Endothelial cell of umbilical vein (primary cell): ENCODE results near the gene CDX1. TPM values are rescaled to one million over a fixed set of nuclear protein-coding genes. Genes with fewer than 3 reads are reported as not detected.

ENCODE experiments used
- BruUV-seq: library from RNA; stranded (reverse); fragments of 400-500 nt; replicated peaks from 2 replicates; lab custom pipeline; 2021; lab: Mats Ljungman, UMichigan
- CTCF ChIA-PET: fragments of 300-600, 350-600 bp; sonication (Branson Sonifier 250); formaldehyde crosslinking; loops from one replicate; lab custom pipeline; 2021; ENCODE audit warnings: antibody characterized with exemption, inconsistent platforms; lab: Charles Lee
- POLR2A ChIA-PET: fragments of 300-600, 350-600 bp; sonication (Branson Sonifier 250); formaldehyde crosslinking; loops from one replicate; lab custom pipeline; 2021; ENCODE audit warnings: antibody characterized with exemption, inconsistent platforms; lab: Charles Lee
- DNase-seq: peaks from one replicate; pipeline ENCODE4 v3.0.0-alpha.2; 2011; ENCODE audit warnings: low read depth, low spot score
- FAIRE-seq: peaks from 2 replicates; lab custom pipeline; 2011; peaks lifted over from hg19 to GRCh38; lab: Jason Lieb, UNC
- H2AFZ ChIP-seq: 2 replicates; pipeline ENCODE4 v1.6.0; 2012; ENCODE audit warnings: low read depth, low read length, control low read depth, inconsistent platforms
- H3K27ac ChIP-seq: 2 replicates; pipeline ENCODE4 v1.5.1; 2011; ENCODE audit warnings: low read depth, mild to moderate bottlenecking, control low read depth, low read length, moderate library complexity; ENCODE audit not compliant: insufficient read depth
- H3K27me3 ChIP-seq, 2 experiments: 2 replicates each; pipeline versions ENCODE4 v1.6.0 to v1.6.1; 2011; ENCODE audit warnings: low read length in 2 of 2, mixed read lengths in 1 of 2; ENCODE audit not compliant: control insufficient read depth in 2 of 2, insufficient read depth in 2 of 2
- H3K36me3 ChIP-seq, 2 experiments: 2 replicates in 1 of 2; 3 replicates in 1 of 2; pipeline ENCODE4 v1.5.1; 2011; ENCODE audit warnings: low read length in 2 of 2, mild to moderate bottlenecking in 1 of 2, moderate library complexity in 1 of 2; ENCODE audit not compliant: control insufficient read depth in 2 of 2, insufficient read depth in 2 of 2; ENCODE audit errors: extremely low read depth in 1 of 2
- H3K4me1 ChIP-seq: 3 replicates; pipeline ENCODE4 v1.5.1; 2011; ENCODE audit warnings: mild to moderate bottlenecking, low read length; ENCODE audit not compliant: control insufficient read depth, insufficient read depth; ENCODE audit errors: extremely low read depth
- H3K4me2 ChIP-seq: 2 replicates; pipeline ENCODE4 v1.6.1; 2011; ENCODE audit warnings: low read length, control low read depth, mixed read lengths; ENCODE audit not compliant: insufficient read depth
- H3K4me3 ChIP-seq, 3 experiments: fragments of 200-600 bp in 1 of 3; sonication (generic), shearing (Covaris generic) in 1 of 3; replicated peaks in 1 of 3; 2 replicates each; pipeline ENCODE4 v1.5.1; 2011 to 2016; ENCODE audit warnings: control low read depth in 3 of 3, low read length in 3 of 3, mild to moderate bottlenecking in 2 of 3, inconsistent platforms in 1 of 3, low read depth in 1 of 3, moderate library complexity in 1 of 3; ENCODE audit not compliant: insufficient read depth in 1 of 3
- H3K79me2 ChIP-seq: 2 replicates; pipeline ENCODE4 v1.6.0; 2012; ENCODE audit warnings: low read length, inconsistent platforms; ENCODE audit not compliant: control insufficient read depth, insufficient read depth
- H3K9ac ChIP-seq: replicated peaks from 2 replicates; pipeline ENCODE3; 2011; ENCODE audit warnings: low read length, control low read depth; ENCODE audit not compliant: insufficient read depth; ENCODE audit errors: extremely low read depth
- H3K9me1 ChIP-seq: replicated peaks from 3 replicates; pipeline ENCODE4 v1.6.0; 2011; ENCODE audit warnings: mild to moderate bottlenecking, low read length; ENCODE audit not compliant: control insufficient read depth, insufficient read depth; ENCODE audit errors: extremely low read depth
- H3K9me3 ChIP-seq: replicated peaks from 2 replicates; pipeline ENCODE4 v1.5.1; 2012; ENCODE audit warnings: low read length, inconsistent platforms; ENCODE audit not compliant: control insufficient read depth, insufficient read depth
- H4K20me1 ChIP-seq: replicated peaks from 2 replicates; pipeline ENCODE3; 2011; ENCODE audit warnings: mild to moderate bottlenecking, low read length; ENCODE audit not compliant: control insufficient read depth, insufficient read depth; ENCODE audit errors: extremely low read depth
- EZH2 ChIP-seq: IDR thresholded peaks from 2 replicates; pipeline ENCODE4 v1.6.1; 2012; ENCODE audit warnings: borderline replicate concordance, low read depth, mild to moderate bottlenecking, moderate library complexity, low read length, inconsistent platforms; ENCODE audit not compliant: severe bottlenecking
- FOS ChIP-seq: IDR thresholded peaks from 2 replicates; pipeline ENCODE4 v1.6.1; 2011; ENCODE audit warnings: mild to moderate bottlenecking, low read length, moderate library complexity, borderline replicate concordance; ENCODE audit not compliant: insufficient read depth
- GATA2 ChIP-seq: IDR thresholded peaks from 2 replicates; pipeline ENCODE4 v1.7.0; 2011; ENCODE audit warnings: low read depth, mild to moderate bottlenecking, moderate library complexity, mixed read lengths, low read length; ENCODE audit not compliant: insufficient read length, insufficient read depth
- JUN ChIP-seq: IDR thresholded peaks from 2 replicates; pipeline ENCODE4 v1.6.1; 2011; ENCODE audit warnings: borderline replicate concordance, low read depth; ENCODE audit not compliant: insufficient read length, insufficient read depth
- MAX ChIP-seq: IDR thresholded peaks from 2 replicates; pipeline ENCODE4 v1.6.1; 2011; ENCODE audit not compliant: insufficient read depth, insufficient read length
- MYC ChIP-seq: IDR thresholded peaks from one replicate; pipeline ENCODE4 v1.6.1; 2011; ENCODE audit warnings: mild to moderate bottlenecking, low read depth, low read length
- POLR2A ChIP-seq: IDR thresholded peaks from 2 replicates; pipeline ENCODE4 v1.6.1; 2012; ENCODE audit warnings: low read depth, mild to moderate bottlenecking, control low read depth, low read length
- POLR2AphosphoS5 ChIP-seq: IDR thresholded peaks from 2 replicates; pipeline ENCODE4 v1.6.1; 2012; ENCODE audit warnings: low read depth, mild to moderate bottlenecking, control low read depth, low read length, moderate library complexity; ENCODE audit not compliant: insufficient read depth
- dilution Hi-C: fragments of 300-500 bp; cut with MboI; formaldehyde crosslinking; loops from one replicate; pipeline ENCODE4 v1.15.0; 2019; ENCODE audit warnings: low sequenced_read_pairs; ENCODE audit not compliant: extremely low pct_ligation_motif_present
- intact Hi-C: fragments of 100-400 bp; cut with micrococcal nuclease; formaldehyde crosslinking; loops from one replicate; pipeline ENCODE4 v1.10.0; 2022
- polyA plus RNA-seq, 4 experiments: library from polyadenylated mRNA; depleted of rRNA in 3 of 4; stranded (reverse) in 3 of 4; unstranded in 1 of 4; fragments of >200 nt; gene quantifications; 2 replicates each; pipeline versions ENCODE4 v1.2.1 to v1.2.3, GENCODE V29; 2011 to 2012; ENCODE audit warnings: missing spikeins in 1 of 4
- total RNA-seq: library from RNA; stranded (reverse); gene quantifications from 2 replicates; pipeline ENCODE4 v1.2.3, GENCODE V29; 2021
- TF ChIP-seq, protein P1 (sequence below), 2 donors: IDR thresholded peaks; 1 replicate in 1 of 2; 2 replicates in 1 of 2; pipeline ENCODE4 v1.5.1; 2011; ENCODE audit warnings: low read length in 2 of 2, mild to moderate bottlenecking in 2 of 2, moderate library complexity in 2 of 2, control low read depth in 1 of 2, inconsistent platforms in 1 of 2, low read depth in 1 of 2; ENCODE audit not compliant: insufficient read depth in 1 of 2; ENCODE audit errors: extremely low read depth in 1 of 2

The CDX1 gene
- total and polyA plus RNA-seq, 2 donors (not counting 3 experiments of a cell fraction or from before 2014, with no cell fraction given) = not detected

- no peak for FAIRE-seq
- H2AFZ ChIP-seq = no peak overlapping the region
- no peak overlapping the region for H3K4me2 ChIP-seq
These were observed 13.9 kb downstream of the CDX1 start for GRCh38 chr5:150180241-150181026.

More at GRCh38 chr5:150180241-150181026, 13.9 kb downstream of the CDX1 start:
- H4K20me1 ChIP-seq = no peaks in the 10 kb centered on the region
- H3K4me1 ChIP-seq = no peaks in the 10 kb centered on the region
- no peaks in the 10 kb centered on the region for H3K9me1 ChIP-seq
- dilution Hi-C loops = no loop called here
- BruUV-seq = no TSS peak
- no peak overlapping the region for H3K4me3 ChIP-seq
- DNase-seq = no peak
- intact Hi-C loops = no loop called here
- POLR2A ChIA-PET = no interaction called here
- no peaks in the 10 kb centered on the region for H3K9me3 ChIP-seq
- TF ChIP-seq EZH2 = no peak
- no peak for TF ChIP-seq MAX
- TF ChIP-seq POLR2A = no peak
- no peak for TF ChIP-seq FOS
- TF ChIP-seq MYC = no peak
- TF ChIP-seq, protein P1, sequence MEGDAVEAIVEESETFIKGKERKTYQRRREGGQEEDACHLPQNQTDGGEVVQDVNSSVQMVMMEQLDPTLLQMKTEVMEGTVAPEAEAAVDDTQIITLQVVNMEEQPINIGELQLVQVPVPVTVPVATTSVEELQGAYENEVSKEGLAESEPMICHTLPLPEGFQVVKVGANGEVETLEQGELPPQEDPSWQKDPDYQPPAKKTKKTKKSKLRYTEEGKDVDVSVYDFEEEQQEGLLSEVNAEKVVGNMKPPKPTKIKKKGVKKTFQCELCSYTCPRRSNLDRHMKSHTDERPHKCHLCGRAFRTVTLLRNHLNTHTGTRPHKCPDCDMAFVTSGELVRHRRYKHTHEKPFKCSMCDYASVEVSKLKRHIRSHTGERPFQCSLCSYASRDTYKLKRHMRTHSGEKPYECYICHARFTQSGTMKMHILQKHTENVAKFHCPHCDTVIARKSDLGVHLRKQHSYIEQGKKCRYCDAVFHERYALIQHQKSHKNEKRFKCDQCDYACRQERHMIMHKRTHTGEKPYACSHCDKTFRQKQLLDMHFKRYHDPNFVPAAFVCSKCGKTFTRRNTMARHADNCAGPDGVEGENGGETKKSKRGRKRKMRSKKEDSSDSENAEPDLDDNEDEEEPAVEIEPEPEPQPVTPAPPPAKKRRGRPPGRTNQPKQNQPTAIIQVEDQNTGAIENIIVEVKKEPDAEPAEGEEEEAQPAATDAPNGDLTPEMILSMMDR (IDR thresholded peaks at IDR 0.05; ENCODE audit: extremely low read depth in 1 of 2, insufficient read depth in 1 of 2, low read depth in 1 of 2, low read length in 2 of 2) = no peak
- TF ChIP-seq POLR2AphosphoS5 = no peak
- TF ChIP-seq GATA2 = no peak
- no peak for TF ChIP-seq JUN
- no peak overlapping the region for H3K27ac ChIP-seq
- no peaks in the 10 kb centered on the region for H3K79me2 ChIP-seq
- H3K36me3 ChIP-seq = no peaks in the 10 kb centered on the region
- H3K27me3 ChIP-seq = peaks cover 2 to 5% of the 10 kb centered on the region in 2 experiments
- CTCF ChIA-PET = no interaction called here
- no peak overlapping the region for H3K9ac ChIP-seq
